Measurements from ENCODE around the gene KCNK3.

KCNK3 gene

GRCh38 chr2:26697425-26697824, 4.9 kb downstream of the KCNK3 start:
- DNase-seq (ENCODE audit: extremely low read depth, low read depth), result no peak
- H3K4me3 ChIP-seq (replicated peaks; ENCODE audit: low read depth, low read length), result no peak overlapping the region
- TF ChIP-seq CTCF (IDR thresholded peaks at IDR 0.05; ENCODE audit: low read depth, low read length, missing control alignments), result no peak

- no peak for DNase-seq (ENCODE audit: extremely low read depth, low read depth)
- no peak for TF ChIP-seq CTCF (IDR thresholded peaks at IDR 0.05; ENCODE audit: low read depth, low read length, missing control alignments)
Measured at GRCh38 chr2:26699295-26699694, 6.8 kb downstream of the KCNK3 start.

GRCh38 chr2:26700078-26700477, 7.6 kb downstream of the KCNK3 start:
- TF ChIP-seq CTCF (IDR thresholded peaks at IDR 0.05; ENCODE audit: low read depth, low read length, missing control alignments), result no peak
- no peak for DNase-seq (ENCODE audit: extremely low read depth, low read depth)
- no peak overlapping the region for H3K4me3 ChIP-seq (replicated peaks; ENCODE audit: low read depth, low read length)

More at GRCh38 chr2:26699295-26699694, 6.8 kb downstream of the KCNK3 start:
- no peak overlapping the region for H3K4me3 ChIP-seq (replicated peaks; ENCODE audit: low read depth, low read length)

GRCh38 chr2:26701596-26701995, 9.1 kb downstream of the KCNK3 start:
- no peak overlapping the region for H3K4me3 ChIP-seq (replicated peaks; ENCODE audit: low read depth, low read length)
- DNase-seq (ENCODE audit: extremely low read depth, low read depth), result no peak
- TF ChIP-seq CTCF (IDR thresholded peaks at IDR 0.05; ENCODE audit: low read depth, low read length, missing control alignments), result no peak

- H3K4me3 ChIP-seq (replicated peaks; ENCODE audit: low read depth, low read length), result no peak overlapping the region
- TF ChIP-seq CTCF (IDR thresholded peaks at IDR 0.05; ENCODE audit: low read depth, low read length, missing control alignments), result no peak
- no peak for DNase-seq (ENCODE audit: extremely low read depth, low read depth)
Measured at GRCh38 chr2:26702025-26702424, 9.5 kb downstream of the KCNK3 start.

- no peak overlapping the region for H3K4me3 ChIP-seq (replicated peaks; ENCODE audit: low read depth, low read length)
- peak; percentile 20 for DNase-seq (ENCODE audit: extremely low read depth, low read depth)
- TF ChIP-seq CTCF (IDR thresholded peaks at IDR 0.05; ENCODE audit: low read depth, low read length, missing control alignments), result no peak
Measured at GRCh38 chr2:26704441-26704977, 12.0 kb downstream of the KCNK3 start.

- DNase-seq (ENCODE audit: extremely low read depth, low read depth), result no peak
Measured at GRCh38 chr2:26705126-26705525, 12.6 kb downstream of the KCNK3 start.

More at GRCh38 chr2:26705126-26705525, 12.6 kb downstream of the KCNK3 start:
- H3K4me3 ChIP-seq (replicated peaks; ENCODE audit: low read depth, low read length), result no peak overlapping the region
- no peak for TF ChIP-seq CTCF (IDR thresholded peaks at IDR 0.05; ENCODE audit: low read depth, low read length, missing control alignments)
